ENCODE results near the gene ILRUN. TPM values are rescaled to one million over a fixed set of nuclear protein-coding genes. Genes with fewer than 3 reads are reported as not detected.

Gene ILRUN
- total RNA-seq (2022; extraction: Qiagen RNA extraction), result 31.0 to 39.9 TPM (median 32.7 TPM) in 5 replicates

DNA sequence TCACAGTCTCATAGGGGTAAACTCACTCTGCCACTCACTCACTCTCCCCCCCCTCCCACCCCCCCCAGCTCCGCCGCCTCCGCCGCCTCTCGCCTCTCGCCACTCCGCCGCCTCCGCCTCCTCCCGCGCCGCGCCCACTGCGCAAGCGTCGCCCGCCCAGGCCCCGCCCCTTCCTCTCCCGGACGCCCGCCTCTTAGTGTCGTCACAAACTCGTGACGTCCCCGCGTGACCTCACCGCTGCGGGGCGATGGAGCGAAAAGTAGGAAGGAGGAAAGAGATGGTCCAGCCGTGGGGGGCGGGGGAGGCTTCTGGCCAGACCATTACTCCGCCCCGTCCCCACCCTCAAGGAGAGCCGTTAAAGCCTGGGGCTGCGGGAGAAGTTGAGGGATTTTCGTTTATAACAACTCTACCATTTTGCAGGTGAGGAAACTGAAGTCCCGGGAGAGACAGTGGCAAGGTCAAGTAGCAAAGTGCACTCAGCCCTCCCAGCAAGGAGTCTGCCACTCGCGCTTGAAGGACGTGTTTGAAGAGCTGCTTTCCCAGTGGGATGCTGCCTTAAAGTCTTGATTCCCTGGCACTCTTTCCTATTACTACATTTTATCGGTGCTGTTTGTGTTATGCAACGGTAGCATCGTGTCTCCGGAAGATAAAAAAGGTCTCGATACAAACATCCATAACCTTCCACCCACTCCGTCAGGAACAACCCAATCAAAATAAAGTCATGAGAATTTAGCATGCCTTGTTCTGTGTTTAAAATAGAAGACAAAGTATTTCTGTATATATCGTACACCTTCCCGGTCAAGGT, at the start of gene ILRUN:
Gene ILRUN (minus strand): TSS at position 29 of the 805 bp plus-strand sequence. CDS start 164 bp downstream, outside the sequence.

Other genes with a start within 250 kb of the ILRUN start
- 0.05 to 0.14 TPM (median 0.07 TPM) in 5 replicates for gene PACSIN1, start 230.7 kb downstream of the ILRUN start, total RNA-seq (2022; extraction: Qiagen RNA extraction)
- gene SPDEF, start 140.4 kb downstream of the ILRUN start, total RNA-seq (2022; extraction: Qiagen RNA extraction), result 1.4 to 2.0 TPM (median 1.9 TPM) in 5 replicates
- 180 to 226 TPM (median 205 TPM) in 5 replicates for gene SNRPC, start 60.7 kb upstream of the ILRUN start, total RNA-seq (2022; extraction: Qiagen RNA extraction)
- gene BLTP3A, start 95.3 kb upstream of the ILRUN start, total RNA-seq (2022; extraction: Qiagen RNA extraction), result 4.1 to 6.8 TPM (median 5.3 TPM) in 5 replicates
- gene TAF11, start 191.3 kb upstream of the ILRUN start, total RNA-seq (2022; extraction: Qiagen RNA extraction), result 17.8 to 21.5 TPM (median 20.1 TPM) in 5 replicates
- 5.9 to 7.6 TPM (median 6.7 TPM) in 5 replicates for gene ANKS1A, start 192.5 kb upstream of the ILRUN start, total RNA-seq (2022; extraction: Qiagen RNA extraction)

All from A549 treated with Hydrocortisone at 1 μM for 4 hours (cell line).